PC-9 (cell line): Measurements from ENCODE around the gene LIN37. TPM values are rescaled to one million over a fixed set of nuclear protein-coding genes. Genes with fewer than 3 reads are reported as not detected.

Experiments
- BruUV-seq: library from RNA; stranded (reverse); fragments of 400-500 nt; replicated peaks from 2 replicates; lab custom pipeline; 2021; lab: Mats Ljungman, UMichigan
- CTCF ChIA-PET: fragments of 300-600 bp; sonication (Branson Sonifier 250); formaldehyde crosslinking; loops from one replicate; lab custom pipeline; 2022; ENCODE audit warnings: antibody characterized with exemption; lab: Charles Lee
- POLR2A ChIA-PET: fragments of 300-600 bp; sonication (Branson Sonifier 250); formaldehyde crosslinking; loops from one replicate; lab custom pipeline; 2022; ENCODE audit warnings: antibody characterized with exemption; ENCODE audit not compliant: unreplicated experiment; lab: Charles Lee
- DNase-seq, 2 experiments: peaks; one replicate each; pipeline versions ENCODE4 v3.0.0 to v3.0.0-alpha.2; 2015 to 2022; ENCODE audit warnings: mixed read lengths in 1 of 2
- H2AFZ ChIP-seq: fragments of 200-600 bp; sonication (generic); 2 replicates; pipeline ENCODE4 v1.8.1; 2017; ENCODE audit warnings: antibody characterized with exemption
- H3F3A ChIP-seq: fragments of 200-600 bp; sonication (generic); 2 replicates; pipeline ENCODE4 v1.8.1; 2017; ENCODE audit warnings: antibody characterized with exemption, mild to moderate bottlenecking, low read depth; ENCODE audit not compliant: insufficient read depth
- H3K27ac ChIP-seq: fragments of 200-600 bp; sonication (generic); 2 replicates; pipeline ENCODE4 v1.6.1; 2016; ENCODE audit warnings: mixed run types
- H3K27me3 ChIP-seq: fragments of 200-600 bp; sonication (generic); 2 replicates; pipeline ENCODE4 v1.6.1; 2016; ENCODE audit warnings: low read depth, mixed run types; ENCODE audit not compliant: insufficient read depth
- H3K36me3 ChIP-seq: fragments of 200-600 bp; sonication (generic); 2 replicates; pipeline ENCODE4 v1.6.1; 2016; ENCODE audit warnings: low read depth, mixed run types
- H3K4me1 ChIP-seq: fragments of 200-600 bp; sonication (generic); replicated peaks from 2 replicates; pipeline ENCODE4 v1.6.1; 2016; ENCODE audit warnings: mixed run types; ENCODE audit not compliant: insufficient read depth
- H3K4me2 ChIP-seq: fragments of 200-600 bp; sonication (generic); 2 replicates; pipeline ENCODE4 v1.6.1; 2017; ENCODE audit warnings: mixed run types
- H3K4me3 ChIP-seq: fragments of 200-600 bp; sonication (generic); 2 replicates; pipeline ENCODE4 v1.6.1; 2016; ENCODE audit warnings: mixed run types
- H3K79me2 ChIP-seq: fragments of 200-600 bp; sonication (generic); 2 replicates; pipeline ENCODE4 v1.6.1; 2017; ENCODE audit warnings: low read depth, mixed run types
- H3K9me2 ChIP-seq: fragments of 200-600 bp; sonication (generic); 2 replicates; pipeline ENCODE4 v1.8.1; 2017; ENCODE audit warnings: mild to moderate bottlenecking; ENCODE audit not compliant: insufficient read depth
- H3K9me3 ChIP-seq: fragments of 200-600 bp; sonication (generic); 2 replicates; pipeline ENCODE4 v1.8.1; 2016; ENCODE audit warnings: low read depth; ENCODE audit not compliant: insufficient read depth
- H4K20me1 ChIP-seq: fragments of 200-600 bp; sonication (generic); 2 replicates; pipeline ENCODE4 v1.8.1; 2017; ENCODE audit not compliant: insufficient read depth
- CTCF ChIP-seq: fragments of 200-600 bp; sonication (generic); conservative IDR thresholded peaks from 2 replicates; pipeline ENCODE4 v1.6.1; 2017; ENCODE audit warnings: mixed run types, antibody characterized with exemption, mild to moderate bottlenecking, moderate library complexity
- EZH2 ChIP-seq: fragments of 200-600 bp; sonication (generic); IDR thresholded peaks from 2 replicates; pipeline ENCODE4 v1.8.0; 2017; ENCODE audit warnings: antibody characterized with exemption, low read depth
- intact Hi-C: fragments of 100-400 bp; cut with micrococcal nuclease; formaldehyde crosslinking; loops from one replicate; pipeline ENCODE4 v1.10.0; 2022; ENCODE audit not compliant: unreplicated experiment
- total RNA-seq: library from RNA; stranded (reverse); gene quantifications from 2 replicates; pipeline ENCODE4 v1.2.3, GENCODE V29; 2021

The LIN37 gene
- total RNA-seq, 1 experiment from 2014 or later = 17.0 TPM

- no TSS peak for BruUV-seq
- H3K27ac ChIP-seq = no peak overlapping the region
- no peak overlapping the region for H3K4me2 ChIP-seq
- ChIA-PET CTCF (no interaction called here), POLR2A (no interaction called here)
- no peaks in the 10 kb centered on the region for H3K9me3 ChIP-seq
- H3K36me3 ChIP-seq = no peaks in the 10 kb centered on the region
- intact Hi-C loops = no loop called here
- H3K4me3 ChIP-seq = no peak overlapping the region
- H3K9me2 ChIP-seq = no peaks in the 10 kb centered on the region
- TF ChIP-seq EZH2 (no peak), CTCF (no peak)
- H4K20me1 ChIP-seq = peaks cover 6% of the 10 kb centered on the region
- H3K79me2 ChIP-seq = peaks cover 21% of the 10 kb centered on the region
- H3K27me3 ChIP-seq = no peaks in the 10 kb centered on the region
- DNase-seq = no peak
- no peak overlapping the region for H2AFZ ChIP-seq
- H3F3A ChIP-seq = peaks cover 6% of the 10 kb centered on the region; the same call in 1 of the 2 replicates
- peaks cover 15% of the 10 kb centered on the region for H3K4me1 ChIP-seq
Observed at GRCh38 chr19:35713904-35714495, 34.4 kb upstream of the LIN37 start.

GRCh38 chr19:35714601-35715354 is 33.6 kb upstream of the LIN37 start:
- intact Hi-C loops = loop anchor here (5.0 kb wide), 1 partner anchor 397 kb away; no protein-coding TSS in a partner anchor
- TF ChIP-seq CTCF (no peak), EZH2 (no peak)
- Histone ChIP-seq H3K27me3 (no peaks in the 10 kb centered on the region), H3K9me2 (no peaks in the 10 kb centered on the region), H3K4me2 (peak overlapping the region; percentile 99), H2AFZ (no peak overlapping the region), H3F3A (peaks cover 6% of the 10 kb centered on the region; the same call in 1 of the 2 replicates), H3K36me3 (no peaks in the 10 kb centered on the region), H4K20me1 (peaks cover 11% of the 10 kb centered on the region), H3K9me3 (no peaks in the 10 kb centered on the region), H3K4me3 (no peak overlapping the region), H3K27ac (no peak overlapping the region), H3K4me1 (peaks cover 20% of the 10 kb centered on the region), H3K79me2 (peaks cover 29% of the 10 kb centered on the region)
- ChIA-PET POLR2A (interaction anchor here (0.6 kb wide), 1 partner anchor 1581 kb away, joined by 6 read pairs; no protein-coding TSS in a partner anchor), CTCF (no interaction called here)
- BruUV-seq = no TSS peak
- DNase-seq = no peak

- Histone ChIP-seq H4K20me1 (peaks cover 14% of the 10 kb centered on the region), H3K9me3 (no peaks in the 10 kb centered on the region), H3F3A (peaks cover 6% of the 10 kb centered on the region; the same call in 1 of the 2 replicates), H3K36me3 (no peaks in the 10 kb centered on the region), H3K27ac (no peak overlapping the region), H2AFZ (peak overlapping the region; percentile 99; the same call in 1 of the 2 replicates), H3K4me2 (peak overlapping the region; percentile 99), H3K4me3 (peak overlapping the region; percentile 85; the same call in 1 of the 2 replicates), H3K79me2 (peaks cover 34% of the 10 kb centered on the region), H3K4me1 (peaks cover 20% of the 10 kb centered on the region), H3K27me3 (no peaks in the 10 kb centered on the region), H3K9me2 (no peaks in the 10 kb centered on the region)
- no peak for DNase-seq
- no TSS peak for BruUV-seq
- intact Hi-C loops = loop anchor here (5.0 kb wide), 1 partner anchor 398 kb away; no protein-coding TSS in a partner anchor
- TF ChIP-seq CTCF (no peak), EZH2 (no peak)
- ChIA-PET CTCF (no interaction called here), POLR2A (interaction anchor here (0.6 to 0.7 kb wide), 2 partner anchors 689 to 1581 kb away, joined by 4 to 6 read pairs; no protein-coding TSS in a partner anchor)
Observed at GRCh38 chr19:35715355-35715809, 33.0 kb upstream of the LIN37 start.
